CD14-positive monocyte (primary cell): Measurements from ENCODE around the gene IRX4. TPM values are rescaled to one million over a fixed set of nuclear protein-coding genes. Genes with fewer than 3 reads are reported as not detected.

Experiments
- DNase-seq, 3 donors: peaks; one replicate each; pipeline ENCODE4 v3.0.0-alpha.2; 2011 to 2022
- H2AFZ ChIP-seq: 2 replicates; pipeline ENCODE4 v1.6.0; 2012; ENCODE audit warnings: mild to moderate bottlenecking, low read depth, low read length, inconsistent platforms; ENCODE audit not compliant: insufficient read depth, poor library complexity, severe bottlenecking
- H3K27ac ChIP-seq, 2 donors: 1 replicate in 1 of 2; 2 replicates in 1 of 2; pipeline ENCODE4 v1.5.1; 2012 to 2013; ENCODE audit warnings: low read length in 2 of 2, control low read depth in 1 of 2, inconsistent platforms in 1 of 2, low read depth in 1 of 2, mild to moderate bottlenecking in 1 of 2
- H3K27me3 ChIP-seq, 2 donors: one replicate each; pipeline versions ENCODE4 v1.6.0 to v1.6.1; 2011 to 2013; ENCODE audit warnings: low read length in 2 of 2; ENCODE audit not compliant: control insufficient read depth in 2 of 2, insufficient read depth in 2 of 2
- H3K36me3 ChIP-seq, 2 donors: replicated peaks in 1 of 2; 1 replicate in 1 of 2; 2 replicates in 1 of 2; pipeline versions ENCODE4 v1.5.1 to v1.6.1; 2012 to 2013; ENCODE audit warnings: low read length in 2 of 2, control low read depth in 1 of 2, inconsistent platforms in 1 of 2, mild to moderate bottlenecking in 1 of 2; ENCODE audit not compliant: insufficient read depth in 2 of 2, control insufficient read depth in 1 of 2
- H3K4me1 ChIP-seq, 2 donors: 1 replicate in 1 of 2; 2 replicates in 1 of 2; pipeline versions ENCODE4 v1.5.1 to v1.6.1; 2012 to 2013; ENCODE audit warnings: low read length in 2 of 2, control low read depth in 1 of 2, inconsistent platforms in 1 of 2, mild to moderate bottlenecking in 1 of 2, moderate library complexity in 1 of 2; ENCODE audit not compliant: insufficient read depth in 2 of 2, control insufficient read depth in 1 of 2
- H3K4me2 ChIP-seq: replicated peaks from 2 replicates; pipeline ENCODE3; 2012; ENCODE audit warnings: low read length, moderate library complexity, mild to moderate bottlenecking; ENCODE audit not compliant: poor library complexity, severe bottlenecking; ENCODE audit errors: extremely low read depth
- H3K4me3 ChIP-seq, 3 experiments: fragments of 200-600 bp in 1 of 3; sonication (generic) in 1 of 3; replicated peaks in 1 of 3; 1 replicate in 2 of 3; 2 replicates in 1 of 3; pipeline ENCODE4 v1.5.1; 2011 to 2013; ENCODE audit warnings: low read length in 3 of 3, mild to moderate bottlenecking in 3 of 3, control low read depth in 2 of 3, low read depth in 2 of 3, inconsistent platforms in 1 of 3, moderate library complexity in 1 of 3
- H3K79me2 ChIP-seq: 2 replicates; pipeline ENCODE4 v1.6.0; 2012; ENCODE audit warnings: mild to moderate bottlenecking, control low read depth, inconsistent platforms, low read length, moderate library complexity; ENCODE audit not compliant: insufficient read depth
- H3K9ac ChIP-seq: 2 replicates; pipeline ENCODE4 v1.6.0; 2017; ENCODE audit warnings: low read length, mild to moderate bottlenecking; ENCODE audit not compliant: insufficient read depth, poor library complexity, severe bottlenecking
- H3K9me3 ChIP-seq, 2 donors: replicated peaks in 1 of 2; 1 replicate in 1 of 2; 2 replicates in 1 of 2; pipeline versions ENCODE4 v1.5.1 to v1.6.1; 2012 to 2013; ENCODE audit warnings: low read length in 2 of 2, control low read depth in 1 of 2; ENCODE audit not compliant: control insufficient read depth in 1 of 2, insufficient read depth in 1 of 2
- H4K20me1 ChIP-seq: 2 replicates; pipeline ENCODE4 v1.6.0; 2012; ENCODE audit warnings: mild to moderate bottlenecking, low read length, control low read depth, moderate library complexity; ENCODE audit not compliant: insufficient read depth
- H3K27ac Mint-ChIP-seq, 7 donors: one replicate each; pipeline ENCODE4 v1.8.0; 2020; ENCODE audit warnings: mild to moderate bottlenecking in 7 of 7, mixed read lengths in 7 of 7, moderate library complexity in 6 of 7, inconsistent platforms in 2 of 7
- H3K27me3 Mint-ChIP-seq, 3 donors: one replicate each; pipeline ENCODE4 v1.8.0; 2021 to 2022; ENCODE audit warnings: low read depth in 3 of 3, mild to moderate bottlenecking in 3 of 3, mixed read lengths in 3 of 3, moderate library complexity in 3 of 3, inconsistent platforms in 1 of 3
- H3K36me3 Mint-ChIP-seq, 2 donors: one replicate each; pipeline ENCODE4 v1.8.0; 2020; ENCODE audit warnings: mixed read lengths in 2 of 2, inconsistent platforms in 1 of 2, mild to moderate bottlenecking in 1 of 2
- H3K4me1 Mint-ChIP-seq: one replicate; pipeline ENCODE4 v1.8.0; 2020; ENCODE audit warnings: mild to moderate bottlenecking, mixed read lengths
- H3K4me3 Mint-ChIP-seq, 2 donors: one replicate each; pipeline ENCODE4 v1.8.0; 2020; ENCODE audit warnings: mild to moderate bottlenecking in 2 of 2, mixed read lengths in 2 of 2, moderate library complexity in 1 of 2
- H3K9me3 Mint-ChIP-seq, 7 donors: one replicate each; pipeline ENCODE4 v1.8.0; 2020 to 2022; ENCODE audit warnings: mixed read lengths in 7 of 7, mild to moderate bottlenecking in 6 of 7, moderate library complexity in 6 of 7, inconsistent platforms in 2 of 7
- CTCF ChIP-seq: fragments of 200-600 bp; IDR thresholded peaks from one replicate; pipeline ENCODE4 v1.8.0; 2022; ENCODE audit warnings: antibody characterized with exemption, mild to moderate bottlenecking
- WGBS: methylation state at CpG from one replicate; pipeline ENCODE4 v1.1.5; 2013; ENCODE audit warnings: missing lambda C conversion rate; ENCODE audit not compliant: insufficient coverage; 5-methylcytosine and 5-hydroxymethylcytosine counted together
- intact Hi-C, 2 donors: fragments of 100-400 bp; cut with micrococcal nuclease; formaldehyde crosslinking; loops; one replicate each; pipeline versions ENCODE4 v1.15.0 to v1.15.1; 2023
- polyA plus RNA-seq, 3 donors: library from polyadenylated mRNA; depleted of rRNA in 1 of 3; unstranded in 2 of 3; stranded (reverse) in 1 of 3; fragments of 300-500 nt in 2 of 3; fragments of >200 nt in 1 of 3; fragmentation: Illumina TruSeq in 2 of 3; gene quantifications; 1 replicate in 2 of 3; 2 replicates in 1 of 3; pipeline ENCODE4 v1.2.3, GENCODE V29; 2012 to 2021

The IRX4 gene
- polyA plus RNA-seq, 3 donors, result not detected

- no peaks in the 10 kb centered on the region for H3K4me1 Mint-ChIP-seq
- no peak overlapping the region for H3K4me3 ChIP-seq
- no peak overlapping the region for H3K4me2 ChIP-seq
- peaks cover 0 to 3% (median 2%) of the 10 kb centered on the region in 3 donors for H3K27me3 Mint-ChIP-seq
- H3K4me1 ChIP-seq, result no peaks in the 10 kb centered on the region
- intact Hi-C loops, result no loop called here
- no peak for DNase-seq
- H3K27ac ChIP-seq, result no peak overlapping the region
- no peaks in the 10 kb centered on the region for H4K20me1 ChIP-seq
- no peaks in the 10 kb centered on the region for H3K36me3 ChIP-seq
- 91% methylated on average over 6 of the region's 15 CpGs for WGBS
- no peak overlapping the region for H3K9ac ChIP-seq
- no peak overlapping the region for H3K4me3 Mint-ChIP-seq
- H3K9me3 ChIP-seq, result no peaks in the 10 kb centered on the region
- no peaks in the 10 kb centered on the region for H3K79me2 ChIP-seq
- no peaks in the 10 kb centered on the region for H3K27me3 ChIP-seq
- no peaks in the 10 kb centered on the region for H3K36me3 Mint-ChIP-seq
- peaks cover 0 to 13% (median 7%) of the 10 kb centered on the region in 7 donors for H3K9me3 Mint-ChIP-seq
- no peak overlapping the region for H2AFZ ChIP-seq
- H3K27ac Mint-ChIP-seq, result no peak overlapping the region
- no peak for TF ChIP-seq CTCF
Observed at GRCh38 chr5:1913578-1913977, 30.9 kb upstream of the IRX4 start.

GRCh38 chr5:1912951-1913565 lies 30.3 kb upstream of the IRX4 start:
- 85% methylated on average over 16 of the region's 18 CpGs for WGBS
- Histone ChIP-seq H2AFZ (no peak overlapping the region), H3K36me3 (no peaks in the 10 kb centered on the region), H3K4me1 (no peaks in the 10 kb centered on the region), H3K9ac (no peak overlapping the region), H3K79me2 (no peaks in the 10 kb centered on the region), H3K4me3 (no peak overlapping the region), H3K4me2 (no peak overlapping the region), H3K9me3 (no peaks in the 10 kb centered on the region), H3K27ac (no peak overlapping the region), H4K20me1 (no peaks in the 10 kb centered on the region), H3K27me3 (no peaks in the 10 kb centered on the region)
- Mint-ChIP-seq H3K36me3 (no peaks in the 10 kb centered on the region), H3K4me3 (no peak overlapping the region), H3K27ac (no peak overlapping the region), H3K4me1 (no peaks in the 10 kb centered on the region), H3K27me3 (peaks cover 0 to 3% (median 0%) of the 10 kb centered on the region in 3 donors), H3K9me3 (peaks cover 0 to 13% (median 7%) of the 10 kb centered on the region in 7 donors)
- DNase-seq, result no peak
- TF ChIP-seq CTCF, result no peak
- intact Hi-C loops, result no loop called here
